ENCODE results near the gene SEPTIN10. TPM values are rescaled to one million over a fixed set of nuclear protein-coding genes. Genes with fewer than 3 reads are reported as not detected.

The SEPTIN10 gene
- total and polyA plus RNA-seq, 7 experiments from 2014 or later = 0.53 to 5.9 (median 2.0) TPM

DNA sequence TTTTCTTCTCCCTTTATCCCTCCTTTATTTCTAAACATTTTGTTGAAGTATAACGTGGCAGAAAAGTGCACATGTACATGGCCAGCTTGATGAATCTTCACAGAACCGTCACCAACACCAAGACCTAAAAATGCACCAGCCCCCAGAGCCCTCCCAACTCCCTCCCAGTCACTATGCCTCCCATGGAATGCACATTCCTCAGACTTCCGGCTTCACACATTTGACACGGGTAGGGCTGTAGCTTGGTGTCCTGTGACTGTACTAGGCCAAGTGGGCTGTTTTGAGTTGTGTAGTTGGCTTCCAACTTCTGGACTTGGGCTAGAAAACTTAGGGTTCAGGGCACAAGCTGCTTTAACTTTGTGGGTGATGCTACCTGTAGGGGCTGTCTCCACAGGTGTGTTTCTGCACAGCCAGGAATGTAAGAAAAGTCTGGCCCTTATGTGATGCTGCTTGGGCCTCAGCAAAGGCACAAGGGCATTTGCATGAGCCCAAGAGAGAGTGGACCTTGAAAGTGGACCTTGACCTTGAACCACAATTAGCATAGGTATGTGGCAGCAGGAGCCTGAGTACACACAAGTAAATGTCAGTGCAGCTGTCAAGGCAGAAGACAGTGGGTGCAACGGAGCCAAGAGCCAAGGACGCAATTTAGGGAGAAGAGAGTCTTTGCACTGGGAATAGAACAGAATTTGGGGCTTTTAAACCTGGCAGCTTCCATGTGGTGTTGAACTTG lies 78.4 kb downstream of the SEPTIN10 start:
- DNase-seq (no peak), ATAC-seq (no peak)
- Mint-ChIP-seq H3K4me3 (no peak overlapping the region), H3K36me3 (no peaks in the 10 kb centered on the region), H3K27me3 (peaks cover 0 to 22% (median 5%) of the 10 kb centered on the region in 5 donors), H3K27ac (no peak overlapping the region), H3K4me1 (no peaks in the 10 kb centered on the region), H3K9me3 (peaks cover 0 to 4% (median 0%) of the 10 kb centered on the region in 11 donors)
- ChIA-PET CTCF (no interaction called here), POLR2A (no interaction called here)
- no peaks in the 10 kb centered on the region for H3K4me1 ChIP-seq (ENCODE audit: control insufficient read depth in 2 of 2, insufficient read depth in 2 of 2, low read length in 2 of 2)
- H3K27ac ChIP-seq (ENCODE audit: low read depth, low read length) = no peak overlapping the region
- no peaks in the 10 kb centered on the region for H3K9me3 ChIP-seq (ENCODE audit: control insufficient read depth in 2 of 3, low read length in 3 of 3)
- intact Hi-C loops (cut with micrococcal nuclease) = no loop called here
- no peak overlapping the region for H3K4me3 ChIP-seq (ENCODE audit: low read length)
- no peaks in the 10 kb centered on the region for H3K36me3 ChIP-seq (ENCODE audit: control insufficient read depth in 2 of 3, insufficient read depth in 3 of 3, low read length in 3 of 3)
- H3K27me3 ChIP-seq (ENCODE audit: control insufficient read depth in 2 of 2, insufficient read depth in 2 of 2, low read length in 2 of 2) = no peaks in the 10 kb centered on the region

DNA sequence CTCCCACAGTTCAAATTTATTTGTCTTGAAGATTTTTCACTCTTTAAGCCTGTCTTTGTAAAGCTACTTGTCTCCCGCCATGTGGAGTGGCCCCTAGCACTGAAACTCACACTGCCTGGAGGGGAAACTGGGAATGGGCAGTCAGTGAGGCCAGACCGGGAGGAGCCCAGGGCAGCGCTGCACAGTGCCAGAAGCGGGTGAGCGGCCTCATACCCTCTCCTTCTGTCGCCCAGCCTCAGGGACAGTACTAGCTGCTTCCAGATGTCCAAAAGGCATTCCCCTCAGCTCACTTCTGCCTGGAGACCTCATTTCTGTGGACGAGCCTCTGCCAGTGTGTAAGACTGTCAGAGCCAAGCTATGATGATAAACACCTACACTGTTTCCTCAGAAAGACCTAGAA lies 79.9 kb downstream of the SEPTIN10 start:
- ChIA-PET POLR2A (no interaction called here), CTCF (interaction anchor here (0.8 kb wide), 1 partner anchor 19 kb away, joined by 3 read pairs; no protein-coding TSS in a partner anchor)
- ATAC-seq (no peak), DNase-seq (no peak)
- no peaks in the 10 kb centered on the region for H3K9me3 ChIP-seq (ENCODE audit: control insufficient read depth in 2 of 3, low read length in 3 of 3)
- Mint-ChIP-seq H3K27me3 (peaks cover 0 to 20% (median 0%) of the 10 kb centered on the region in 5 donors), H3K36me3 (no peaks in the 10 kb centered on the region), H3K4me1 (no peaks in the 10 kb centered on the region), H3K27ac (peak overlapping the region in 1 of 9 donors; percentile 46), H3K9me3 (peaks cover 0 to 4% (median 0%) of the 10 kb centered on the region in 11 donors), H3K4me3 (no peak overlapping the region)
- H3K4me1 ChIP-seq (ENCODE audit: control insufficient read depth in 2 of 2, insufficient read depth in 2 of 2, low read length in 2 of 2) = no peaks in the 10 kb centered on the region
- no peaks in the 10 kb centered on the region for H3K36me3 ChIP-seq (ENCODE audit: control insufficient read depth in 2 of 3, insufficient read depth in 3 of 3, low read length in 3 of 3)
- no peak overlapping the region for H3K27ac ChIP-seq (ENCODE audit: low read depth, low read length)
- H3K4me3 ChIP-seq (ENCODE audit: low read length) = no peak overlapping the region
- intact Hi-C loops (cut with micrococcal nuclease) = no loop called here
- no peaks in the 10 kb centered on the region for H3K27me3 ChIP-seq (ENCODE audit: control insufficient read depth in 2 of 2, insufficient read depth in 2 of 2, low read length in 2 of 2)

DNA sequence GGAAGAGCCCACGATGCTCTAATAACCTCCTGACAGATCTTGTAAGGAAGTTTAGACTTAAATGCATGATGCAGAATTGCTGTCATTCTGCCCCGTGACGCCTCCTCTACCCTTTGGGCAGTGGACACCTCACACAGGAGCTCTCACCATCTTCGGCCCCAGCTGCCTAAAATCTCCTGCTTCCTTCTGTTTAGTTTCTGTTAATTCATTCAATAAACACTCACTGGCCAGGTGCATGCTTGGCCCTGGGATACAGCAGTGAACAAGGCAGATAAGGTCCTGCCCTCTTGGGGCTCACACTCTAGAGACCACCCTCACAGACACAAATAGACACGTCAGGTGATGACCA lies 81.1 kb downstream of the SEPTIN10 start:
- H3K9me3 Mint-ChIP-seq = peaks cover 0 to 4% (median 0%) of the 10 kb centered on the region in 11 donors
- POLR2A ChIA-PET = no interaction called here

DNA sequence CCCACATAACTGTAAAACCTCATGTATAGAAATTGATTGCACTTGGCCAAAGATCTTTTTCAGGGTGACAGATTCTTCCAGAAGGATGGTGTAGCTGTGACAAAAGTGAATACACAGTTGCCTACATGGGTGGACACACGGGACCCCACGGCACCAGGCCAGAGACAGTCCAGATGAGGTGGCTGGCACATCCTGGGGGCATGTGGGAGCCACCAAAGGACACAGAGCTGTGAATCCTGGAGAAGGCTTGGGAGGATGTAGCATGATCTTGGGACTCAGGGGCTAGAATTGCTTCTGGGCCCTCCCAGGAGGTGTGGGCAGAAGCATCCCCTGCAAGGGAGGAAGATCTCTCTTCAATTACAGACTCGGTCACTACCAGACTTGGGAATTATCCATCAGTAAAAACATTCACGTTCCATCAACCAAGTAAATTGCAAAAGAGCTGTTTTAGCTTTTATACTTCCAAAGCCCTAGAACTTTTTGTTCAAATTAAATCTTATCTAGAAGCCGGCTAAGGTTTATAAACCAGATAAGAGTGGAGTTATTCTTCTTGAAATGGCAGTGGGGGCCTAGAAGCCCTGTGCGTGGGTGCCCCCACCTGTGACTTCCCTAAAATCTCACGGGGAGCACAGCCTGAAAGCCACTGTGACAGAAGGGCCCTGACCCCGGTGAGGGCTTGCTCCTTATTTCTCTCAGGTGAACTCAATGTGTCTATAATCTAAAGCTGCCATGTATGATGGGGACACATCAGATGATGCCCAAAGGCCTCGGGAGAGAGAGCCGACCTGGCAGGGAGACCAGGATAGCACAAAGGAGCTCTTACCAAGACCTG lies 81.7 kb downstream of the SEPTIN10 start:
- peaks cover 0 to 18% (median 5%) of the 10 kb centered on the region in 5 donors for H3K27me3 Mint-ChIP-seq
- Histone ChIP-seq H3K4me1 (ENCODE audit: control insufficient read depth in 2 of 2, insufficient read depth in 2 of 2, low read length in 2 of 2) (no peaks in the 10 kb centered on the region), H3K27me3 (ENCODE audit: control insufficient read depth in 2 of 2, insufficient read depth in 2 of 2, low read length in 2 of 2) (no peaks in the 10 kb centered on the region), H3K36me3 (ENCODE audit: control insufficient read depth in 2 of 3, insufficient read depth in 3 of 3, low read length in 3 of 3) (no peaks in the 10 kb centered on the region), H3K4me3 (ENCODE audit: low read length) (no peak overlapping the region), H3K27ac (ENCODE audit: low read depth, low read length) (no peak overlapping the region), H3K9me3 (ENCODE audit: control insufficient read depth in 2 of 3, low read length in 3 of 3) (no peaks in the 10 kb centered on the region)
- H3K4me1 Mint-ChIP-seq = no peaks in the 10 kb centered on the region
- H3K36me3 Mint-ChIP-seq = no peaks in the 10 kb centered on the region
- ChIA-PET POLR2A (no interaction called here), CTCF (no interaction called here)
- H3K9me3 Mint-ChIP-seq = peaks cover 0 to 4% (median 0%) of the 10 kb centered on the region in 11 donors
- no peak overlapping the region for H3K4me3 Mint-ChIP-seq
- DNase-seq (no peak), ATAC-seq (no peak)
- intact Hi-C loops (cut with micrococcal nuclease) = no loop called here
- no peak overlapping the region for H3K27ac Mint-ChIP-seq

More for the DNA sequence above, 81.1 kb downstream of the SEPTIN10 start:
- Histone ChIP-seq H3K9me3 (ENCODE audit: control insufficient read depth in 2 of 3, low read length in 3 of 3) (no peaks in the 10 kb centered on the region), H3K27ac (ENCODE audit: low read depth, low read length) (no peak overlapping the region), H3K27me3 (ENCODE audit: control insufficient read depth in 2 of 2, insufficient read depth in 2 of 2, low read length in 2 of 2) (no peaks in the 10 kb centered on the region), H3K36me3 (ENCODE audit: control insufficient read depth in 2 of 3, insufficient read depth in 3 of 3, low read length in 3 of 3) (no peaks in the 10 kb centered on the region), H3K4me1 (ENCODE audit: control insufficient read depth in 2 of 2, insufficient read depth in 2 of 2, low read length in 2 of 2) (no peaks in the 10 kb centered on the region), H3K4me3 (ENCODE audit: low read length) (no peak overlapping the region)
- Mint-ChIP-seq H3K36me3 (no peaks in the 10 kb centered on the region), H3K27me3 (peaks cover 0 to 17% (median 5%) of the 10 kb centered on the region in 5 donors), H3K27ac (no peak overlapping the region), H3K4me3 (no peak overlapping the region), H3K4me1 (no peaks in the 10 kb centered on the region)
- DNase-seq (no peak), ATAC-seq (no peak)
- intact Hi-C loops (cut with micrococcal nuclease) = no loop called here
- CTCF ChIA-PET = no interaction called here

DNA sequence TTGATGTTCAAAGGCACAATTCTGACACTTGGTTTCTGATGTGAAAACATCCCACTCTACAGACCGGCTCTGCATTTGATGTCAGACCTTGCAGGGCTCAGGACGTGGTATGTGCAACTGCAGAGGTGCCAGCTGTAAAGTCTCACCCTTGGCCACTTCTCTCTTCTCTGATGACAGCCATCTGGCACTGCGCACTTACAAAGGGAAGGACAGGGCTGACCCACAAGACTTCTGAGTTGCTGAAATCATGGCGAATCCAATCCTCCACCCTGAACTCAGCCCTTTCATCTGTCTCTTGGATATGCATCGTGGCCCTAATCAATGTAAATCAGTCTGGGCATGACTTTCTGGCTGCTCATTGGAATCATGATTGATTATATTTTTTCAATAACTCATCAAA lies 82.5 kb downstream of the SEPTIN10 start:
- Histone ChIP-seq H3K9me3 (ENCODE audit: control insufficient read depth in 2 of 3, low read length in 3 of 3) (no peaks in the 10 kb centered on the region), H3K27me3 (ENCODE audit: control insufficient read depth in 2 of 2, insufficient read depth in 2 of 2, low read length in 2 of 2) (no peaks in the 10 kb centered on the region), H3K4me1 (ENCODE audit: control insufficient read depth in 2 of 2, insufficient read depth in 2 of 2, low read length in 2 of 2) (no peaks in the 10 kb centered on the region), H3K36me3 (ENCODE audit: control insufficient read depth in 2 of 3, insufficient read depth in 3 of 3, low read length in 3 of 3) (no peaks in the 10 kb centered on the region), H3K4me3 (ENCODE audit: low read length) (no peak overlapping the region), H3K27ac (ENCODE audit: low read depth, low read length) (no peak overlapping the region)
- intact Hi-C loops (cut with micrococcal nuclease) = no loop called here
- Mint-ChIP-seq H3K27ac (peak overlapping the region in 1 of 9 donors; percentile 17), H3K36me3 (no peaks in the 10 kb centered on the region), H3K27me3 (peaks cover 0 to 11% (median 5%) of the 10 kb centered on the region in 5 donors), H3K9me3 (no peaks in the 10 kb centered on the region), H3K4me3 (no peak overlapping the region), H3K4me1 (no peaks in the 10 kb centered on the region)
- ChIA-PET CTCF (no interaction called here), POLR2A (no interaction called here)
- no peak for ATAC-seq
- DNase-seq = no peak

DNA sequence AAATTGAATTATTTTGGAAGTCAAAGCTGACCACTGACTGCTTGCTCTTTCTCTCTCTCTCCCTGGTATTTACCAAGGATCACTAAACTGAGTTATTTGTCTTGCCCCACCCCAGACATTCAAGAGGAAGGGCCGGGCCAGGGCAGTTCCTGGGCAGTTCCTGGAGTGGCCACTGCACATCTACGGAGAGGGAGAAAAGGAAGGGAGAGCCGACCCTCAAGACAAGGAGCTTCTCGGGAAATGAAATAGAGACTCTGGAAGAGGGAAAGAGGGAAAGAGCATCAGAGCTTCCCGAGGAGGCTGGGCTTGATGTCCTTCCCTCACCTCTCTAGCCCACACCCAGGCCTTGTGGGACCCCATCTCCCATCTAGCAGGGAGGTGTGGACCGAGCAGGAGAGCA lies 83.1 kb downstream of the SEPTIN10 start:
- Mint-ChIP-seq H3K27me3 (peaks cover 0 to 11% (median 5%) of the 10 kb centered on the region in 5 donors), H3K27ac (peak overlapping the region in 1 of 9 donors; percentile 68), H3K36me3 (no peaks in the 10 kb centered on the region), H3K9me3 (no peaks in the 10 kb centered on the region), H3K4me1 (no peaks in the 10 kb centered on the region), H3K4me3 (no peak overlapping the region)
- H3K4me1 ChIP-seq (ENCODE audit: control insufficient read depth in 2 of 2, insufficient read depth in 2 of 2, low read length in 2 of 2) = no peaks in the 10 kb centered on the region
- DNase-seq = no peak
- intact Hi-C loops (cut with micrococcal nuclease) = no loop called here
- no peak overlapping the region for H3K4me3 ChIP-seq (ENCODE audit: low read length)
- no peak overlapping the region for H3K27ac ChIP-seq (ENCODE audit: low read depth, low read length)
- POLR2A ChIA-PET = no interaction called here
- no peak for ATAC-seq
- no peaks in the 10 kb centered on the region for H3K9me3 ChIP-seq (ENCODE audit: control insufficient read depth in 2 of 3, low read length in 3 of 3)
- H3K27me3 ChIP-seq (ENCODE audit: control insufficient read depth in 2 of 2, insufficient read depth in 2 of 2, low read length in 2 of 2) = no peaks in the 10 kb centered on the region
- no peaks in the 10 kb centered on the region for H3K36me3 ChIP-seq (ENCODE audit: control insufficient read depth in 2 of 3, insufficient read depth in 3 of 3, low read length in 3 of 3)
- CTCF ChIA-PET = no interaction called here
